Peyer's patch (tissue), 4 donors: Measurements from ENCODE around the gene GPR22.

ENCODE experiments used
- CTCF ChIP-seq, 6 experiments: fragments of 450-650 bp in 4 of 6; fragments of 200-600 bp in 2 of 6; sonication (generic) in 1 of 6; IDR thresholded peaks; one replicate each; pipeline ENCODE4 v1.5.1; 2017 to 2019; ENCODE audit warnings: antibody characterized with exemption in 6 of 6, mild to moderate bottlenecking in 3 of 6, moderate library complexity in 1 of 6
- POLR2A ChIP-seq, 2 donors: fragments of 450-650 bp; IDR thresholded peaks; one replicate each; pipeline ENCODE4 v1.5.1; 2017; ENCODE audit warnings: antibody characterized with exemption in 2 of 2, mild to moderate bottlenecking in 2 of 2, moderate library complexity in 2 of 2

GRCh38 chr7:107439025-107439424 is 30.8 kb upstream of the GPR22 start:
- no peak for TF ChIP-seq CTCF (IDR thresholded peaks at IDR 0.05)
- no peak for TF ChIP-seq POLR2A (IDR thresholded peaks at IDR 0.05)
